ENCODE data around the gene ATXN10.
"Not testable (repeated sequence)": the region's sequence is repeated elsewhere in the genome, so short reads cannot be mapped to it uniquely, and the experiment has no call there.

ATXN10 gene

GRCh38 chr22:45678961-45679912, 7.6 kb downstream of the ATXN10 start:
- H3K4me3 ChIP-seq (replicated peaks; ENCODE audit: low read depth, low read length), result no peak overlapping the region
- peak; percentile 76 for DNase-seq (ENCODE audit: extremely low read depth, low read depth)
- no peak for TF ChIP-seq CTCF (IDR thresholded peaks at IDR 0.05; ENCODE audit: low read depth, low read length, missing control alignments)

- peak; percentile 52 for DNase-seq (ENCODE audit: extremely low read depth, low read depth)
- no peak for TF ChIP-seq CTCF (IDR thresholded peaks at IDR 0.05; ENCODE audit: low read depth, low read length, missing control alignments)
- 0 out of 2 replicates have a peak overlapping the region, but pooled peaks have one; percentile 3 for H3K4me3 ChIP-seq (replicated peaks; ENCODE audit: low read depth, low read length)
Measured at GRCh38 chr22:45680932-45681700, 9.5 kb downstream of the ATXN10 start.

- H3K4me3 ChIP-seq (replicated peaks; ENCODE audit: low read depth, low read length), result no peak overlapping the region
- DNase-seq (ENCODE audit: extremely low read depth, low read depth), result no peak
- no peak for TF ChIP-seq CTCF (IDR thresholded peaks at IDR 0.05; ENCODE audit: low read depth, low read length, missing control alignments)
Measured at GRCh38 chr22:45682064-45682463, 10.4 kb downstream of the ATXN10 start.

- not testable (repeated sequence) for DNase-seq (ENCODE audit: extremely low read depth, low read depth); H3K4me3 ChIP-seq (replicated peaks; ENCODE audit: low read depth, low read length)
Measured at GRCh38 chr22:45682773-45683172, 11.1 kb downstream of the ATXN10 start.

- no peak for DNase-seq (ENCODE audit: extremely low read depth, low read depth)
- no peak for TF ChIP-seq CTCF (IDR thresholded peaks at IDR 0.05; ENCODE audit: low read depth, low read length, missing control alignments)
Measured at GRCh38 chr22:45683248-45683647, 11.6 kb downstream of the ATXN10 start.

GRCh38 chr22:45683680-45684079, 12.0 kb downstream of the ATXN10 start:
- no peak for DNase-seq (ENCODE audit: extremely low read depth, low read depth)
- H3K4me3 ChIP-seq (replicated peaks; ENCODE audit: low read depth, low read length), result no peak overlapping the region
- no peak for TF ChIP-seq CTCF (IDR thresholded peaks at IDR 0.05; ENCODE audit: low read depth, low read length, missing control alignments)

More at GRCh38 chr22:45683248-45683647, 11.6 kb downstream of the ATXN10 start:
- H3K4me3 ChIP-seq (replicated peaks; ENCODE audit: low read depth, low read length), result no peak overlapping the region

GRCh38 chr22:45684169-45684568, 12.5 kb downstream of the ATXN10 start:
- no peak for TF ChIP-seq CTCF (IDR thresholded peaks at IDR 0.05; ENCODE audit: low read depth, low read length, missing control alignments)
- H3K4me3 ChIP-seq (replicated peaks; ENCODE audit: low read depth, low read length), result no peak overlapping the region
- DNase-seq (ENCODE audit: extremely low read depth, low read depth), result no peak
